Eye (tissue), 1 donor: ENCODE results near the gene INPP5A.

Source experiments
- DNase-seq: peaks from one replicate; pipeline ENCODE4 v3.0.0-alpha.2; 2015

The INPP5A gene

GRCh38 chr10:132650611-132651250 lies 113.1 kb downstream of the INPP5A start:
- DNase-seq = no peak

- no peak for DNase-seq
Observed at GRCh38 chr10:132651511-132652029, 114.0 kb downstream of the INPP5A start.

GRCh38 chr10:132652446-132652845 lies 114.9 kb downstream of the INPP5A start:
- DNase-seq = no peak

GRCh38 chr10:132652936-132653590 lies 115.5 kb downstream of the INPP5A start:
- no peak for DNase-seq

- DNase-seq = no peak
Observed at GRCh38 chr10:132653721-132654120, 116.1 kb downstream of the INPP5A start.

GRCh38 chr10:132654121-132654571 lies 116.6 kb downstream of the INPP5A start:
- DNase-seq = no peak

- DNase-seq = peak; percentile 92
Observed at GRCh38 chr10:132654708-132655661, 117.4 kb downstream of the INPP5A start.

GRCh38 chr10:132655735-132656134 lies 118.1 kb downstream of the INPP5A start:
- no peak for DNase-seq

GRCh38 chr10:132656283-132657126 lies 118.9 kb downstream of the INPP5A start:
- DNase-seq = no peak

- DNase-seq = no peak
Observed at GRCh38 chr10:132657127-132657706, 119.6 kb downstream of the INPP5A start.

GRCh38 chr10:132657748-132658147 lies 120.2 kb downstream of the INPP5A start:
- DNase-seq = no peak

GRCh38 chr10:132658546-132659205 lies 121.1 kb downstream of the INPP5A start:
- no peak for DNase-seq

- DNase-seq = no peak
Observed at GRCh38 chr10:132659206-132660091, 121.9 kb downstream of the INPP5A start.

GRCh38 chr10:132660385-132660784 lies 122.8 kb downstream of the INPP5A start:
- no peak for DNase-seq

- DNase-seq = no peak
Observed at GRCh38 chr10:132662186-132662920, 124.8 kb downstream of the INPP5A start.

- no peak for DNase-seq
Observed at GRCh38 chr10:132663666-132664365, 126.2 kb downstream of the INPP5A start.

- no peak for DNase-seq
Observed at GRCh38 chr10:132664407-132664806, 126.8 kb downstream of the INPP5A start.

GRCh38 chr10:132664883-132665282 lies 127.3 kb downstream of the INPP5A start:
- DNase-seq = no peak
